ENCODE data around the gene LARP7. TPM values are rescaled to one million over a fixed set of nuclear protein-coding genes. Genes with fewer than 3 reads are reported as not detected.
"Not testable (repeated sequence)": the region's sequence is repeated elsewhere in the genome, so short reads cannot be mapped to it uniquely, and the experiment has no call there.

Gene LARP7
- total RNA-seq, 1 experiment from 2014 or later = 27.2 TPM

DNA sequence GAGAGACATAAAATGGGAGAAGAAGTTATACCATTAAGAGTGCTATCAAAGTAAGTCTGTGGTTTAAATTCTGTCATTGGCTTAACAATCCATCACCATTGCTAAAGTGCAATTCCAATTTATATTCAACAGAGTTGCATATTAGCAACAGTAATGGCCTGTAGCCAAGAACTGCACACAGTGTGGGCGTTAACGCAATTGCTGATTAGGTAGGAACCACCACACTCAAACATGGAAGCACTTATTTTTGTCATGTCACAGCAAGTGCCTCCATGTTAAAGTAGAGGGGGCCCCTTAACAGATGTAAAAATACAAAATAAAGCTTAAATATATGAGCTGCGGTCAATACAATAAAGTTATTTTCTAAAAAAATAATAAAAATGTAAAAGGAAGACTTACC, 10.8 kb downstream of the LARP7 start:
- in situ Hi-C loops (cut with HindIII; ENCODE audit: low pct_unique_long_range_greater_than_20kb, low sequenced_read_pairs) = no loop called here
- no peak for DNase-seq (ENCODE audit: low read depth)

DNA sequence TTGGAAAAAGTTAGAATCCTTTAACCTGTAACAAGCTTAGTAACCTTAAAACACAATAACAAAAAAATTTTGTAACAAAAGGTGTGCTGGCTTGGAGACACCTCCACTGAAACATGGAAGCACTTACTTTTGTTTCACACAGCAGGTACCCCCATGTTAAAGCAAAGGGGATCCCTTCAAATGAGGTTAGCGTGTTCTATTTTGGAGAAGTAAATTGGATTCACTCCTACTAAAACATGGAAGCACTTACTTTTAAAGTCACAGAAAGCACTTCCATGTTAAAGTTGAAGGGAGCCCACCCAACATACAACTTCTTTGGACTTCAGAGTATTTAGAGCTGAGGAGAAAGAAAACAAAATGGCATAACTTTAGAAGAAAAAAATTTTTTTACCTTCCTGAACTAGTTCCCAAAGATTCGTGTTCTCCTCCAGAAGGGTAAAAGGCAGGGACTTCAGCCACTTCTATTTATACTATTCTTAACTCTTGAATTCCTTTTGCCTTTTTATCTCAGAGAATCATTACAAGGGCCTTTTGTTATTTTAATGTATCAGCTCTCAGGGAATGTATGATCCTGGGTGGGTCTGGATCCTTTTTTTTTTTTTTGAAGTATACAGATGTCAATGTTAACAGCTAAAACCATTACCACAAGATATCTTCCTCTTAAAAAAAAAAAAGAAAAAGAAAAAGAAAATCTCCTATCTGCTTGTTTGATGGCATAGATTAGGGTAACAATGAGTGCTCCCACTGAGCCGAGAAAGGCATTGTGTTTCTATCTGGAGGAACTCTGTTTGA, 11.5 kb downstream of the LARP7 start:
- in situ Hi-C loops (cut with HindIII; ENCODE audit: low pct_unique_long_range_greater_than_20kb, low sequenced_read_pairs) = no loop called here
- DNase-seq (ENCODE audit: low read depth) = no peak

DNA sequence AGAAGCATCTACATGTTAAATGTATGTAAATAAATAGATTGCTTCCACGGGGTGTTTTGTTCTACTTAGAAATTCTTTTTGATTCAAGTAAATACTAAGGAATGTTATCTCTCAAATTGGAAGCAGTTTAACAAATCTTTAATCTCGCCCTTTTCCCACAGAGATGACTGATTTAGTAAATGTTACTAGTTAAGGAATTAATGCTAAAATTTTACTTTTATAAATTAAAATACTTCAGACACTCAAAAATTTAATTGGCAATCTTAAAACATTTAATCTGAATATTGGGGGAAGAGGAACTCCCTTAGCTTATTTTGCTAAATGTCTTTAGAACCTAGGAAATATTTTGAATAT, 12.1 kb downstream of the LARP7 start:
- in situ Hi-C loops (cut with HindIII; ENCODE audit: low pct_unique_long_range_greater_than_20kb, low sequenced_read_pairs) = no loop called here
- DNase-seq (ENCODE audit: low read depth) = no peak

DNA sequence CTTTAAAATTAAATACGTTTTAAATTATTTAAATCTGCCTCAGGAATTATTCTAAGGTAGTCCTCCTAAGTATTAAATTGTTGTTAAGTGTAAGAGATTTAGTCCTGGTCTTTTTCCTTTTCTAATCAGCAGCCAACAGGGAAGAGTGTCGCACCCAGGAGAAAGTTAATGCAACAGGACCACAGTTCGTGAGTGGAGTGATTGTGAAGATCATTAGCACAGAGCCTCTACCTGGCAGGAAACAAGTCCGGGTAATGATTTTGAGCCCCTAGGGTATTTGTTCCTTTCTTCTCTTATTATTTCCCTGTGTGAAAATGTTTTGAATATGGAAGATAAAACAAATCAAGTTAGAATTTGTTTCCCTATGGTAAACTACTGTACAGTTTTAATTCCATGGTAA, 13.4 kb downstream of the LARP7 start:
- DNase-seq (ENCODE audit: low read depth) = no peak
- in situ Hi-C loops (cut with HindIII; ENCODE audit: low pct_unique_long_range_greater_than_20kb, low sequenced_read_pairs) = no loop called here

DNA sequence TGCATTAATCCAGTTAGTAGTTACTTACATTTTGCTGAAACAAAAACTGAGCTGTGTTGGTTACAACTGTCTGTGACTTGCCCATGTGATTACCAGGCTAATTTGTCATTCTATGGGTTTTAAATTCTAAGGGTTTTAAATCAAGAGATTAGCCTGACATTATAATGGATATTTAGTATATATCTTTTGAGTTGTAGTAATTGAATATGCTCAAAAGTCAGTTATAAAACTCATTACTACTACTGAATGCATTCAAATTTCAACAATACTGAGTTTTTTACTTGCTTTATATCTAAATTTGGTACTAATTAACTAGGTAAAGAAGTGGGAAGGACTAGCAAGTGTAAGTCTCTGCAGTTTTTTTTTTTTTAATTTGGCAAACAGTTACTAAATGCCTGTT, 14.7 kb downstream of the LARP7 start:
- no peak for DNase-seq (ENCODE audit: low read depth)
- in situ Hi-C loops (cut with HindIII; ENCODE audit: low pct_unique_long_range_greater_than_20kb, low sequenced_read_pairs) = no loop called here

DNA sequence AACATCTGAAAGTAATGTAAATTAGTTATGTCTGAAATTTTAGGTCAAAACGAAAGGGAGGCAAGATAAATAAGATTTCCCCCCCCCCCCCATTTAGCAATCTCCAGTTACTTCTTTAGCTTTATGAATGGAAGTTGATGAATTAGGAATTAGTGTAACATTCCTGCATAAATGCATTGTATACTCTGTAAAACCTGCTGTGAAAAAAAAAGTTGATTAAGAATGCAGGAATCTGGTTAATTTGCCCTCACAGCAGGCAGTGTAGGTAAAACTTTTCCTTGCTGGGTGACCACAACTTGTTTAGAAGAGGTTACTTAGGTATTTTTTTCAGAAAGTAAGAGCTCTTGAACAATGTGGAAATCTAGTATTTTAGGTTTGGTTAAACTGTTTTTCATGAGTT, 15.3 kb downstream of the LARP7 start:
- DNase-seq (ENCODE audit: low read depth) = no peak
- in situ Hi-C loops (cut with HindIII; ENCODE audit: low pct_unique_long_range_greater_than_20kb, low sequenced_read_pairs) = no loop called here

DNA sequence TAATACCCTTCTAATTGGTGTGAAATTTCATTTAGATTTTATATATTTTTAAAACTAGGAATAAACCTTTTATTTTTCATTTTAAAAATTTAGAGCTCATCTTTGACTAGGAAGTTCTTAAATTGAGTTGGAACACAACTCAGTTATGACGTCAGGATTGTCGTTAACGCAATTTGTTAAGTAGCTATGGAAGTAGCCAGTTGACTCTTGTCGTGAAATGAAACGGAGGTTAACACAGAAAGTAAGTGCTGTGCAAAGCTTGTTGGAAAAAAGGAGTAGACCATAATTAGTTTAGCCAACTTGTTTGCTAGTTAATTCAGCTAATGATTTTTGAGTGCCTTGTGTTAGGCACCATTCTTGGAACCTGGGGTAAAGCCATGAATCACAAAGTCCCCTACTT, 18.3 kb downstream of the LARP7 start:
- DNase-seq (ENCODE audit: low read depth) = no peak
- in situ Hi-C loops (cut with HindIII; ENCODE audit: low pct_unique_long_range_greater_than_20kb, low sequenced_read_pairs) = no loop called here

DNA sequence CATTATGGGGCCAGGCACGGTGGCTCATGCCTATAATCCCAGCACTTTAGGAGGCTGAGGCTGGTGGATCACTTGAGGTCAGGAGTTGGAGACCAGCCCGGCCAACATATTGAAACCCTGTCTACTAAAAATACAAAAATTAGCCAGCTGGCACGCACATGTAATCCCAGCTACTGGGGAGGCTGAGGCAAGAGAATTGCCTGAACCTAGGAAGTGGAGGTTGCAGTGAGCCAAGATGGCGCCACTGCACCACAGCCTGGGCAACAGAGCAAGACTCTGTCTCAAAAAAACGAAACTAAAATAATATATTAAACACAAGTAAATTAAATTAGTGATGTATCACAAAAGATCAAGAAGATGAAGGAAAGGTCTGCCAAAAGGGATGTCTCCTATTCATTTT, 19.2 kb downstream of the LARP7 start:
- in situ Hi-C loops (cut with HindIII; ENCODE audit: low pct_unique_long_range_greater_than_20kb, low sequenced_read_pairs); DNase-seq (ENCODE audit: low read depth): not testable (repeated sequence)

DNA sequence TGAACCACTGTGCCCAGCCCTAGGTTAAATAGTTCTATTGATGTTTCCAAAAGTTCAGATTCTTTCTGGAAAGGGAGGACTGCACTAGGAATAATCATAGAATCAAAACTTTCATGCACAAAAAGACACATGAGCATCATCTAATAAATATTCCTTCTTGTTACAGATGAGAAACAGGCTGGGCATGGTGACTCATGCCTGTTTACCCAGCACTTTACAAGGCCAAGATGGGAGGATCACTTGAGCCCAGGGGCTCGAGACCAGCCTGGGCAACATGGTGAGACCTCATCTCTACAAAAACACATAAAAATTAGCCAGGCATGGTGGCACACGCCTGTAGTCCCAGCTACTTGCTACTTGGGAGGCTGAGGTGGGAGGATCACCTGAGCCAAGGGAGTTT, 27.7 kb downstream of the LARP7 start:
- in situ Hi-C loops (cut with HindIII; ENCODE audit: low pct_unique_long_range_greater_than_20kb, low sequenced_read_pairs) = no loop called here
- DNase-seq (ENCODE audit: low read depth) = peak; percentile 6

DNA sequence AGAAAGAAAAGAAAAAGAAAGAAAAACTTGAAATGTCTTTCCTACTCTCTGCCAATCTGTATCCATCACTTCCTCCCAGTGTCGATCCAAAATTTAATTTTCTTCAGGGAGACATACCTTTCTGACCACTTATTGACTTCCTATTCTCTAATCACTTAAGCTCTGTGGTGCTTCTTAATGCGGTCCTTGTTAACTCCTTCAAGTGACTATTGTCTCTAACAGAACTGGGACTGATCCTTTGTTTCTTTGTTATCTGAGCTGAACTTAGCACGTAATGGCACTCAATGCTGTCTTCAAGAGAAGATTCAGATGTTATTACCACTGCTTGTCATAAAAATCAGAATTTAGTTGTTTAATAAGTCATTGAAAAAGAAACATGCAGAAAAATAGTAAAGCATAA, 31.2 kb downstream of the LARP7 start:
- in situ Hi-C loops (cut with HindIII; ENCODE audit: low pct_unique_long_range_greater_than_20kb, low sequenced_read_pairs) = no loop called here
- DNase-seq (ENCODE audit: low read depth) = no peak

DNA sequence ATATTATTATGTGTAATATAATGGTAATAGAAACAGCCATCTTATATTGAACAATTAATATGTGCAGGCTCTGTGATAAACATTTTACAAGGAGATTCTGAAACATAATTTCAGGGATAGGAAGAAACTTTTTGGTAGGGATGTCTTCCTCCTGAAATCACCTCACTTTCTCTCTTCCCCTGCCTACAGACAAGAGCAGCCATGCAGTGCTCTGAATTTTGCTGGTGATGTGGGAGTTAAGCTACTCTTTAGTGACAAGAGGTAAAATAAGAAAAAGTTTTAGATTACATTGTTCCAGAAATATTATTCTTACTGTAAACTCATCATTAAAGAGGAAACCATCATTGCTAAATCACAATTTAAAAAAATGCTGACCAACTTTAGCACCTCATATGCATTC, 36.1 kb downstream of the LARP7 start:
- in situ Hi-C loops (cut with HindIII; ENCODE audit: low pct_unique_long_range_greater_than_20kb, low sequenced_read_pairs) = no loop called here
- no peak for DNase-seq (ENCODE audit: low read depth)

DNA sequence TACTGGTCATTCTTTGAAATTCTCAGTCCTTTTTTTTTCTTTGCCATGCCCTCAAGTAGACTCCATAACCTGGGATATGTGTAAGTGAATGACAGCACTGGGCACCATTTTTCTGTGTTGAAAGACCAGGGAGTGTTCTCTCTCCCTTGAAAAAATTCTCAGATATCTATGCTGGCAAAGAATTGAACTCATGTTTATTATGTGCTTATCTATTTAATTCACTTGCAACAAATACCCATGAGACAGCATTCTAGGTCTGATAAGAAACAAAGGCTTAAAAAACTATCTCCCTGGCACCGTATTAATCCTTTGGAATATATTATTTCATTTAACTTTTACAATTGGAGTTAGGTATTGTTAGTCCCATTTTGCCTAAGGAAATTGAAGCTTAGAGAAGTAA, 36.7 kb downstream of the LARP7 start:
- in situ Hi-C loops (cut with HindIII; ENCODE audit: low pct_unique_long_range_greater_than_20kb, low sequenced_read_pairs) = no loop called here
- no peak for DNase-seq (ENCODE audit: low read depth)

DNA sequence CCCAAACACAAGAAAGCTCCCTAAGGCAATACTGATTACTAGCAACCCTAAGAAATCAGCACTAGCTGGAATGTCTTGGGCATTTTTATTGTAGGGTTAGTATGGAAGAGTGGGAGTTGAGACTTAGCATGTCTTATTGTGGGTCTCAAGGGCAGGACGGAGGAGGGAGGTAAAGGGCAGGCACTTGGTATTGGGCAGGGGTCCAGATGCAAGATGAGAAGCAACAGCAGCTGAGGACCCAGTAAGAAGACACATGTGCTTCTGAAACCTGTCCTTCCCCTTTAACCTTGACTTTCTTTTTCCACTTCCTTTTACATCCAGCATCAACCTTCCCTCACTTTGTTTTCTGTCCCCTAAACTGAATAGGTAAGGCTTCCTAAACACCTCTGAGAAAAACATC, 37.4 kb downstream of the LARP7 start:
- in situ Hi-C loops (cut with HindIII; ENCODE audit: low pct_unique_long_range_greater_than_20kb, low sequenced_read_pairs) = no loop called here
- DNase-seq (ENCODE audit: low read depth) = no peak

DNA sequence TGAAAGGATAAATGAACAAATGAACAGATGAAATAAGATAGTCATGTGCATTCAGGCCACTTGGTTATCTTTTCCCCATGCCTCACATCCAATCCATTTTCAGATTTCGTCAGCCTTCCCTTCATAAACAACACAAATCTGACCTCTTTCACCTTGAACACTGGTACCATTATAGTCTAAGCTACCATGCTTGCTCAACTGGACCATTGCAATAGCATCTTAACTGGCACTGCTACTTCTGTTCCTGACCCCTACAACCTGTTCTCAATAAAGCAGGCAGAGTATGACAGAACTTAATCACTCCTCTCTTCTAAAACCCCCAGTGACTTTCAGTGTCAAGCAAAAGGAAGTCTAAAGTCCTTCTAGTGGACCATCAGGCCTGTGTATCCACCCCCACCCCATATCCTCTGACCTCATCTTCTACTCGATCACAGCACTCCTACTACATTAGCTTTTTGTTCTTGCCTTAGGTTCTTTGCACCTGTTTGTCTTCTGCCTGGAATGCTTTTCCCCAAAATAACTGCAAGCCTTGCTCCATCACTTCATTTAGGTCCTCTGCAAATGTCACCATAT, 40.7 kb downstream of the LARP7 start:
- in situ Hi-C loops (cut with HindIII; ENCODE audit: low pct_unique_long_range_greater_than_20kb, low sequenced_read_pairs) = no loop called here

DNA sequence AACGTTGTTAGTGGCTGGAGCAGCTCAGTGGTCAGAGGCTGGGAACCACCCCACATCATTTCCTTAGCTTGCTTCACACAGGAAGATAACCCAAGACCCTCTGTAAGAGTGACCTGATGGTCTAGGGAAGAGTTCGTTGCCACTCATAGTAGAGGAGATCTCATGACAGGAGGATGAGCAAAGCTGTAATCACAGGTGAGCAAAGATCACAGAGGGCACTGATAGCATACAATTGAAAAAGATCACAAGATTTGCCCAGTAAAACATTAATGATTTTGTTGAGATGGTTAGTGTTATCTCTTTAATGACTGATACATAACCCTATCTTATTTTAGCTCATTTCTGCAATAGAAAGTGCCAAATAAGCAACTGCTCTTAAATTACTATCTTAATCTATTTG, 44.1 kb downstream of the LARP7 start:
- in situ Hi-C loops (cut with HindIII; ENCODE audit: low pct_unique_long_range_greater_than_20kb, low sequenced_read_pairs) = no loop called here
- DNase-seq (ENCODE audit: low read depth) = no peak

More for the DNA sequence above, 40.7 kb downstream of the LARP7 start:
- no peak for DNase-seq (ENCODE audit: low read depth)

DNA sequence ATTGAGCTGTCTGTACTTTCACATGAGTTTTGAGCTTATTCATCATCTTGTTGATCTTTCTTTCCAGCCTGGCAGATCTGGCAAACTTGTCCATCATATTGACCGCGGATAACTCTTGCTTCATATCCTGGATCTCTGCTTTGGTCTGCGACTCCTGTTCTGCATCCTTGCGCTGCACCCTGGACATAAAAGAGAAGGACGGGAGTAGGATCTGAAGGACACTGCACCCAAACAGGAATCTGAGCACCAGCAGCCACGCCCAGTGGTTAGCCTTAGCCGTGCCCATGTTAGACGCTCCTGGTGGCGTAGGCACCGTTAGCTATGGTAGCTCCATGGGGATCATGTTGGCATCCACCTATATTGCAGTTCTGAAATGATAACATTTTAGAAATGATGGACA, 56.6 kb downstream of the LARP7 start:
- in situ Hi-C loops (cut with HindIII; ENCODE audit: low pct_unique_long_range_greater_than_20kb, low sequenced_read_pairs) = no loop called here
- no peak for DNase-seq (ENCODE audit: low read depth)

DNA sequence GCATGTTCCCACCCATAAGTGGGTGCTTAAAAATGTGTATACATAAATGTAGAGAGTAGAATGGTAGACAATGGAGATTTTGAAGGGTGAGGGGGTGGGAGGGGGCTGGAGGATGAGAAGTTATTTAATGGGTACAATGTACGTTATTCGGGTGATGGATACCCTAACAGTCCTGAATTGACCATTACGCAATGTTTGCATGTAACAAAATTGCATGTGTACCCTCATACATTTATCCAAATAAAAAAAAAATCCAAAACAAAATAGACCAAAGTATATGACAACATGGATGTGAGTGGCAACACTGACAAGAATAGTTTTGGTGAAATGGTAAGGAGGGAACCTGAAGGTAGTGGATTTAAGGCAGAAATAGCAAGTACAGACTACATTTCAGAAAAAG, 63.7 kb downstream of the LARP7 start:
- no peak for DNase-seq (ENCODE audit: low read depth)
- in situ Hi-C loops (cut with HindIII; ENCODE audit: low pct_unique_long_range_greater_than_20kb, low sequenced_read_pairs) = no loop called here

DNA sequence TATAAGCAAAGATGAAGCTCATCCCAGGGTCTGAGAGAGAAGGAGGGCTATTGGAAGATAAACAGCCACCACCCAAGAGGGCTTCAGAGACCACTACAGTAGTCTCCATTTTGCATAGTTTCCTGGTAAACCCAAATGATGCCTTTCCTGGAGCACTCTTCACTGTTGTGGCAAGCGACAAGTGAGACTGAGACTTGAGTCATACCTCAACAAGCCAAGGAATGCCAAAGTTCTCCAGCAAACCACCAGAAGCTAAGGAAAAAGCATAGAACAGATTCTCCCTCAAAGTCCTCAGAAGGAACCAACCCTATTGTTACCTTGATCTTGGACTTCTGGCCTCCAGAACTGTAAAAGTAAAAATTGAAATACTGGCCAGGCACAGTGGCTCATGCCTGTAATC, 65.9 kb downstream of the LARP7 start:
- DNase-seq (ENCODE audit: low read depth) = no peak
- in situ Hi-C loops (cut with HindIII; ENCODE audit: low pct_unique_long_range_greater_than_20kb, low sequenced_read_pairs) = no loop called here

DNA sequence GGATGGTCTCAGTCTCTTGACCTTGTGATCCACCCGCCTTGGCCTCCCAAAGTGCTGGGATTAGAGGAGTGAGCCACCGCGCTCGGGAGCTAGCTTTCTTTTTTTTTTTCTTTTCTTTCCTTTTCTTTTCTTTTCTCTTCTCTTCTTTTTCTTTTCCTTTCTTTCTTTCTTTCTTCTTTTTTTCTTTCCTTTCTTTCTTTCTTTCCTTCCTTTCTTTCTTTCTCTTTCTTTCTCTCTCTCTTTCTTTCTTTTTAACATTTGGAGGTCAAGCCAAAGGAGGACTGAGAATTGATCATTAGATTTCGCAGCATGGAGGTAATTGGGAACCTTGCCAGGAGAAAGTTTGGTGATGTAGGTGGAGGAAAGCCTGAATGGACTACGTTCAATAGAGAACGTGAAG, 67.4 kb downstream of the LARP7 start:
- no peak for DNase-seq (ENCODE audit: low read depth)
- in situ Hi-C loops (cut with HindIII; ENCODE audit: low pct_unique_long_range_greater_than_20kb, low sequenced_read_pairs) = no loop called here

All from Caki2 (cell line).